Neural progenitor cell (in vitro differentiated cells): ENCODE measurements around the gene PLXNC1. TPM values are rescaled to one million over a fixed set of nuclear protein-coding genes. Genes with fewer than 3 reads are reported as not detected.

Experiments used
- DNase-seq: peaks from one replicate; pipeline ENCODE4 v3.0.0-alpha.2; 2016; ENCODE audit warnings: low spot score
- H2AFZ ChIP-seq: fragments of 200-600 bp; sonication (generic); replicated peaks from 2 replicates; pipeline ENCODE4 v1.6.1; 2016; ENCODE audit warnings: antibody characterized with exemption
- H3F3A ChIP-seq: fragments of 200-600 bp; sonication (generic); 2 replicates; pipeline ENCODE4 v1.6.1; 2016; ENCODE audit warnings: antibody characterized with exemption, low read depth
- H3K27ac ChIP-seq: fragments of 200-600 bp; sonication (generic); 2 replicates; pipeline ENCODE4 v1.5.1; 2016; ENCODE audit warnings: mild to moderate bottlenecking
- H3K27me3 ChIP-seq: fragments of 200-600 bp; sonication (generic); 2 replicates; pipeline ENCODE4 v1.6.1; 2016; ENCODE audit warnings: mild to moderate bottlenecking, moderate library complexity
- H3K36me3 ChIP-seq: fragments of 200-600 bp; sonication (generic); 2 replicates; pipeline ENCODE4 v1.5.1; 2016
- H3K4me1 ChIP-seq: fragments of 200-600 bp; sonication (generic); 2 replicates; pipeline ENCODE4 v1.6.1; 2016; ENCODE audit warnings: mixed run types
- H3K4me2 ChIP-seq: fragments of 200-600 bp; sonication (generic); 2 replicates; pipeline ENCODE4 v1.6.1; 2016
- H3K4me3 ChIP-seq: fragments of 200-600 bp; sonication (generic); 2 replicates; pipeline ENCODE4 v1.5.1; 2016
- H3K79me2 ChIP-seq: fragments of 200-600 bp; sonication (generic); 2 replicates; pipeline ENCODE4 v1.6.1; 2016; ENCODE audit warnings: low read depth
- H3K9ac ChIP-seq: fragments of 200-600 bp; sonication (generic); 2 replicates; pipeline ENCODE4 v1.6.1; 2016
- H3K9me3 ChIP-seq: fragments of 200-600 bp; sonication (generic); 2 replicates; pipeline ENCODE4 v1.5.1; 2016; ENCODE audit warnings: low read depth
- H4K20me1 ChIP-seq: fragments of 200-600 bp; sonication (generic); 2 replicates; pipeline ENCODE4 v1.6.1; 2016; ENCODE audit warnings: low read depth
- H3K27ac Mint-ChIP-seq: 3 replicates; pipeline ENCODE4 v1.8.0; 2021; ENCODE audit warnings: mixed read lengths
- H3K27me3 Mint-ChIP-seq: 2 replicates; pipeline ENCODE4 v1.8.0; 2022; ENCODE audit warnings: low read depth, mild to moderate bottlenecking, inconsistent platforms, moderate library complexity, mixed read lengths; ENCODE audit not compliant: insufficient read depth
- H3K36me3 Mint-ChIP-seq: 3 replicates; pipeline ENCODE4 v1.8.0; 2021; ENCODE audit warnings: mixed read lengths
- H3K4me1 Mint-ChIP-seq: 3 replicates; pipeline ENCODE4 v1.8.0; 2021; ENCODE audit warnings: mixed read lengths
- H3K4me3 Mint-ChIP-seq: 3 replicates; pipeline ENCODE4 v1.8.0; 2021; ENCODE audit warnings: mild to moderate bottlenecking, moderate library complexity, mixed read lengths
- H3K9me3 Mint-ChIP-seq: 3 replicates; pipeline ENCODE4 v1.8.0; 2020; ENCODE audit warnings: mixed read lengths
- CTCF ChIP-seq: fragments of 200-600 bp; sonication (generic); IDR thresholded peaks from 2 replicates; pipeline ENCODE4 v1.5.1; 2017; ENCODE audit warnings: antibody characterized with exemption, mild to moderate bottlenecking
- EZH2 ChIP-seq: fragments of 200-600 bp; sonication (generic); IDR thresholded peaks from 2 replicates; pipeline ENCODE4 v1.6.1; 2017; ENCODE audit warnings: antibody characterized with exemption, mild to moderate bottlenecking, moderate library complexity
- EZH2phosphoT487 ChIP-seq: fragments of 200-600 bp; sonication (generic); IDR thresholded peaks from 2 replicates; pipeline ENCODE4 v1.6.1; 2017; ENCODE audit warnings: antibody characterized with exemption
- total RNA-seq: library from RNA; depleted of rRNA; stranded (reverse); fragments of >200 nt; gene quantifications from 2 replicates; pipeline ENCODE4 v1.2.3, GENCODE V29; 2015; ENCODE audit warnings: low replicate concordance

PLXNC1 gene
- total RNA-seq, 1 donor from 2014 or later = 16.7 TPM

- Histone ChIP-seq H2AFZ (no peak overlapping the region), H3K79me2 (no peaks in the 10 kb centered on the region), H3K4me3 (no peak overlapping the region), H3F3A (peaks cover 1% of the 10 kb centered on the region), H4K20me1 (no peaks in the 10 kb centered on the region), H3K4me1 (peaks cover 37% of the 10 kb centered on the region), H3K36me3 (no peaks in the 10 kb centered on the region), H3K27ac (no peak overlapping the region), H3K27me3 (no peaks in the 10 kb centered on the region), H3K9ac (no peak overlapping the region), H3K9me3 (no peaks in the 10 kb centered on the region), H3K4me2 (no peak overlapping the region)
- no peak for DNase-seq
- peaks cover 28% of the 10 kb centered on the region for H3K4me1 Mint-ChIP-seq
- H3K36me3 Mint-ChIP-seq = peaks cover 33% of the 10 kb centered on the region
- no peaks in the 10 kb centered on the region for H3K9me3 Mint-ChIP-seq
- no peak overlapping the region for H3K27ac Mint-ChIP-seq
- H3K4me3 Mint-ChIP-seq = no peak overlapping the region
- TF ChIP-seq CTCF (no peak), EZH2phosphoT487 (no peak), EZH2 (no peak)
- H3K27me3 Mint-ChIP-seq = peaks cover 6% of the 10 kb centered on the region
Observed at GRCh38 chr12:94266796-94267536, 118.6 kb downstream of the PLXNC1 start.

GRCh38 chr12:94267537-94267872 lies 119.1 kb downstream of the PLXNC1 start:
- H4K20me1 ChIP-seq = no peaks in the 10 kb centered on the region
- no peak overlapping the region for H3K4me3 Mint-ChIP-seq
- no peaks in the 10 kb centered on the region for H3K36me3 ChIP-seq
- H3K36me3 Mint-ChIP-seq = peaks cover 34% of the 10 kb centered on the region
- no peak overlapping the region for H3K9ac ChIP-seq
- TF ChIP-seq EZH2 (no peak), CTCF (no peak), EZH2phosphoT487 (no peak)
- H3K4me1 Mint-ChIP-seq = peaks cover 22% of the 10 kb centered on the region
- no peaks in the 10 kb centered on the region for H3K27me3 ChIP-seq
- no peak for DNase-seq
- no peaks in the 10 kb centered on the region for H3K9me3 ChIP-seq
- H3K9me3 Mint-ChIP-seq = no peaks in the 10 kb centered on the region
- H3K27ac Mint-ChIP-seq = no peak overlapping the region
- H3K27ac ChIP-seq = no peak overlapping the region
- peaks cover 32% of the 10 kb centered on the region for H3K4me1 ChIP-seq
- no peaks in the 10 kb centered on the region for H3K79me2 ChIP-seq
- peaks cover 8% of the 10 kb centered on the region for H3K27me3 Mint-ChIP-seq
- H3K4me3 ChIP-seq = no peak overlapping the region
- no peaks in the 10 kb centered on the region for H3F3A ChIP-seq
- no peak overlapping the region for H2AFZ ChIP-seq
- no peak overlapping the region for H3K4me2 ChIP-seq

DNA sequence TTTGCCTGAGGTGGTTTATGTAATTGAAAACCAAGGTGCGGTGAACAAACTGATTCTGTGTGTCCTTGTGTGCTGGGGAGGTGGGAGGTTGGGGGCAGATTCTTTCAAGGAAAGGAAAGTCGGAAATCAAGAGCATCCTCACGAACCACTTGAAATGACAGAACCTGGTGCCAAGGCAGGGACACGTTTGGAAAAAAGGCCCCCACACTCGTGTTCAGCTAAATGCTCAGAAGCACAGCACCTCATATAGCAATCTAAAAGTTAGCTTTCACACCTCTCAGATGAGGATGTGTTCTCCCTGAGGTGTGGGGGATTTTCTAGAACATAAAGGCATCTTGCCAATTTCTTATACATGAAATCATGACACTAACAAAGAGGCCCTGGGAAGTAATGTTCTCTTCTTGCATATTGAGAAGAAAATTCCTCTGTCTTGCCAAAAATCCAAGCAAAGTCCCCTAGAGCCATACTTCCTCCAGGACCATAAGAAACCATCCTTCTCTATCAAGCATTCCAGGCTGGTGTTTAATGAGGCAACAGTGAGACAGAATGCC lies 119.6 kb downstream of the PLXNC1 start:
- Histone ChIP-seq H3K27me3 (no peaks in the 10 kb centered on the region), H3K9me3 (no peaks in the 10 kb centered on the region), H3K4me1 (peaks cover 27% of the 10 kb centered on the region), H3K27ac (no peak overlapping the region), H3K4me2 (no peak overlapping the region), H3K36me3 (no peaks in the 10 kb centered on the region), H2AFZ (no peak overlapping the region), H3K9ac (no peak overlapping the region), H3K79me2 (no peaks in the 10 kb centered on the region), H3K4me3 (no peak overlapping the region), H3F3A (no peaks in the 10 kb centered on the region), H4K20me1 (no peaks in the 10 kb centered on the region)
- H3K27ac Mint-ChIP-seq = no peak overlapping the region
- TF ChIP-seq CTCF = no peak
- TF ChIP-seq EZH2phosphoT487 = no peak
- no peak for TF ChIP-seq EZH2
- H3K4me3 Mint-ChIP-seq = no peak overlapping the region
- H3K9me3 Mint-ChIP-seq = no peaks in the 10 kb centered on the region
- peaks cover 32% of the 10 kb centered on the region for H3K36me3 Mint-ChIP-seq
- peaks cover 8% of the 10 kb centered on the region for H3K27me3 Mint-ChIP-seq
- H3K4me1 Mint-ChIP-seq = peaks cover 17% of the 10 kb centered on the region
- no peak for DNase-seq
